GM19043 (cell line): Measurements from ENCODE around the gene CSGALNACT2.
"Not testable (repeated sequence)": the region's sequence is repeated elsewhere in the genome, so short reads cannot be mapped to it uniquely, and the experiment has no call there.

Experiments
- ATAC-seq: cut with Tn5 transposase; IDR thresholded peaks from one replicate; pipeline ENCODE4 v1.9.1; 2021; ENCODE audit warnings: low read depth; ENCODE audit not compliant: unreplicated experiment

Gene CSGALNACT2

GRCh38 chr10:43173120-43173519, 34.9 kb downstream of the CSGALNACT2 start:
- ATAC-seq = no peak

GRCh38 chr10:43174969-43175368, 36.7 kb downstream of the CSGALNACT2 start:
- ATAC-seq = no peak

DNA sequence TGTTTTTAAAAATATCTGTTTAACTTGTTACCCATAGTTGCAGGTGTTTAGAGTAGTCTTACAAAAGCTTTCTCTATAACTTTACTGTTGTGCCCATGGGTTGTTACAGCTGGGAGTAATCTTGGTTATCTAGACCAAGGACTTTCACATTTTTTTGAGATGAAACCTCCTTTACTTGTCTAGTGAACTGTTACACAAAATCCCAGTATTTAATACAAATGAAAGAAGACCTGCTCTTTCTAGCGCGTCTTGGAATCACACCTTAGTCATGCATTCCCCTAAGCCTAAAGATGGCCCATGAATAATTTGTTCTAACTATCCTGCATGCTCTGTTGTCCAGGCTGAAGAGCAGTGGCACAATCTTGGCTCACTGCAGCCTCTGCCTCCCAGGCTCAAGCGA, 38.0 kb downstream of the CSGALNACT2 start:
- ATAC-seq = no peak

DNA sequence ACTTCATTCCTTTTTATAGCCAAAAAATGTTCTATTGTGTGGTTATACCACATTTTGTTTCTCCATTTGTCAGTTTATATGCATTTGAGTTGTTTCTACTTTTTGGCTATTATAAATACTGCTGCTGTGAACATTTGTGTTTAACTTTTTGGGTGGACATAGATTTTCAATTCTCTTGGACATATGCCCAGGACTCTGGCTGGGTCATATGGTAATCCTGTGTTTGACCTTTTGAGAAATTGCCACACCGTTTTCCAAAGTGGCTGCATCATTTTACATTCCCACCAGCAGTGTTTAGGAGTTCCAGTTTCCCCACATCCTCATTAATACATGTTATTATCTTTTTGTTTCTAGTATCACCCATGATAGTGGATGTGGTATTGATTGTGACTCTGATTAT, 39.4 kb downstream of the CSGALNACT2 start:
- no peak for ATAC-seq

- ATAC-seq = no peak
Observed at GRCh38 chr10:43181146-43181545, 42.9 kb downstream of the CSGALNACT2 start.

- not testable (repeated sequence) for ATAC-seq
Observed at GRCh38 chr10:43183764-43184163, 45.5 kb downstream of the CSGALNACT2 start.

GRCh38 chr10:43186150-43186549, 47.9 kb downstream of the CSGALNACT2 start:
- ATAC-seq = no peak

DNA sequence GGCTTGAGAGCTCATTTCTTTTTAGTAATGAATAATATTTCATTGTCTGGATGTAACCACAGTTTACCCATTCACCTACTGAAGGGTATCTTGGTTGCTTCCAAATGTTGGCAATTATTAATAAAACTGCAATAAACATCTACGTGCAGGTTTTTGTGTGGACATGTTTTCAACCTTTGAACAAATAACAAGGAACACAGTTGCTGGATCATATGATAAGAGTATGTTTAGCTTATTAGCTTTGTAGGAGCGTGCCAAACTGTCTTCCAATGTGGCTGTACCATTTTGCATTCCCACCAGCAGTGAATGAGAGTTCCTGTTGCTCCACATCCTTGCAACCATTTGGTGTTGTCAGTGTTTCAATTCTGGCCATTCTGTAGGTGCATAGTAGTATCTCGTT, 49.0 kb downstream of the CSGALNACT2 start:
- no peak for ATAC-seq

DNA sequence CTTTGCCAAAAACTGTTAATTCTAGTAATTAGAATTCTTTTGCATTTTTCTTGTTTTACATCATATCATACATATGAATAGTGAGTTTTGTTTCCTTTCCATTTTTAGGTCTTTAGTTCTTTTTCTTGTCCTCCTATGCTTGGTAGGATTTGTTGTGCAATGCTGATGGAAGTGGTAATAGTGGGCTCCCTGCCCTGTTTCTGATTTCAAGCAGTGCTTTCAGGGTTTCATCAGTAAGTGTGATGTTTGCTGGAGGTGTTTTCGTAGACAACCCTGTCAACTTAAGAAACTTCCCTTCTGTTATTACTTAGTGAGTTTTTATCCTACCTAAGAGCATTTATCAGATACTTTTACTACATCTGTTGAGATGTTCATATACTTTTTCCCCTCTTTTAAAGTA, 50.5 kb downstream of the CSGALNACT2 start:
- ATAC-seq = no peak

DNA sequence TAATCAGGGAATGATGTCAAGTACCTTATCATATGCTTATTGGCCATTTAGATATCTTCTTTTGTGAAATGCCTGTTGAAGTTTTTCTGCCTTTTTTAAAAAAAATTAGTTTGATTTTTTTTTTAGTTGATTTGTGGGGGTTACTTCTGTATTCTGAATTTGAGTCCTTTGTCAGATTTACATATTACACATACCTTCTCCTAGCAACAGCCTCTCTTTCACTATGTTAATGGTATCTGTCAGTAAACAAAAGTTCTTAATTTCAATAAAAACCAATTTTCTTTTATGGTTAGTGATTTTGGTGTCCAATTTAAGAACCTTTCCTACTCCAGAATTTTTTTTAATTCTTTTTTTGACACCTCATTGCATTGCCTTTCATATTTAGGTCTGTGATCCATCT, 52.0 kb downstream of the CSGALNACT2 start:
- no peak for ATAC-seq

DNA sequence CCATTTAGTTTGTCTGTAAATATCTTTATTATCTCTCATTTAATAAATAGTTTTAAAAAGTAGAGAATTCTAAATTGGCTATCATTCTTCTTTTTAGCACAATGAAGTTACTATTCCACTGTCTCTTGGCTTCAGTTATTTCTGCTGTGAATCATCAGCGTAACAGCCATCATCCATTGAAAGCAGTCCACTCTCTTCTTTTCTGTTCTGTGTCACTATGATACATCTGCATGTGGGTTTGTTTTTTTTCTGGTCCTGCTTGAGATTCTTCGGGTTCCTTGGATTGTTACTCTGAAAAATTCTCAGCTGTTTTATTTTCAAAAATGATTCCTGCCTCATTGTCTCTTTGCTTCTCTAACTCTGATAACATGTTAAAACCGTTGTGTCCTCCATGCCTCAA, 52.5 kb downstream of the CSGALNACT2 start:
- no peak for ATAC-seq

GRCh38 chr10:43192884-43193283, 54.6 kb downstream of the CSGALNACT2 start:
- ATAC-seq = no peak

DNA sequence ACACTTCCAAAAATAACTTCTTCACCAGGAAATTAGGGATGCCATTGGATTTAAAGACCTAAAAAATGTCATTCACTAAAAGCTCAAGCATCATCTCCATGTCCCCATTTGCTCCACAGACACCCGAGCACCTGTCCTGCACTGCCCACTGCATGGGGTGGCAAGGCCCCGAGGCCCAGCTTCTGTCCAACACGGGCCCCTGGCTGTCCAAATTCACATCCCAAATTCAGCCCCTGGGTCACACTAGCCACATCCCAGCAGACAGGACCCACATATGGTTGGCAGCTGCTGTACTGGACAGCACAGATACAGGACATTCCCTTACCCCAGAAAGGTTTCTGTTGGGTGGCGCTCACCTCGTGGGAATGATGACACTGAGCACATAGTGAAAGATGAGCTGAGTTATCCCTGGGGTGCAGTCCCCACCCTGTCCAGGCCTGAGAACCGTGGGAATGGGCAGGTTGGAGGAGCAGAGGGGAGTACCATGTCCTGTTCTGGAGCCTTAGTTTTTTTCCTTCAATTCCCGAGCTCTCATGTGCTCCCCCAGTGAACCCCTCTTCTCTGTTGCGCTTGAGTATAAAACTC, 55.3 kb downstream of the CSGALNACT2 start:
- no peak for ATAC-seq

GRCh38 chr10:43194266-43194665, 56.0 kb downstream of the CSGALNACT2 start:
- ATAC-seq = no peak

- ATAC-seq = no peak
Observed at GRCh38 chr10:43194859-43195258, 56.6 kb downstream of the CSGALNACT2 start.

DNA sequence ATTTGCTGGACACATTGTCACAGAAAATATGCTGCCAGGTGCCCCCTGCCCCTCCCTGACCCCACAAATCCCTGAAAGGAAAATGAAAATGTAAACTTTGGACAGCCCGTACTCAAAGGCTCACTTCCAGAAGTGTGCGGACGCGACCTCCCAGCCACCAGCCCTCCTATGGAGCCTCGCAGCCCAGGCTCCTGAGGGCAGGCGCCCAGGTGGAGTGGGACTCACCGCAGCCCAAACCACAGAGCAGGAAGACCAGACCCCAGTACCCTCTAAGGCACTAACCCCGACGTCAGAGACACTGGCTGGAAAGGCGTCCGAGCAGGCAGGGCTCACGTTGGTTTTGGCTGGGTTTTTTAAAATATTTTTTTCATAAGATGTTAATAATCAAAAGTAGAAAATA, 57.3 kb downstream of the CSGALNACT2 start:
- no peak for ATAC-seq

DNA sequence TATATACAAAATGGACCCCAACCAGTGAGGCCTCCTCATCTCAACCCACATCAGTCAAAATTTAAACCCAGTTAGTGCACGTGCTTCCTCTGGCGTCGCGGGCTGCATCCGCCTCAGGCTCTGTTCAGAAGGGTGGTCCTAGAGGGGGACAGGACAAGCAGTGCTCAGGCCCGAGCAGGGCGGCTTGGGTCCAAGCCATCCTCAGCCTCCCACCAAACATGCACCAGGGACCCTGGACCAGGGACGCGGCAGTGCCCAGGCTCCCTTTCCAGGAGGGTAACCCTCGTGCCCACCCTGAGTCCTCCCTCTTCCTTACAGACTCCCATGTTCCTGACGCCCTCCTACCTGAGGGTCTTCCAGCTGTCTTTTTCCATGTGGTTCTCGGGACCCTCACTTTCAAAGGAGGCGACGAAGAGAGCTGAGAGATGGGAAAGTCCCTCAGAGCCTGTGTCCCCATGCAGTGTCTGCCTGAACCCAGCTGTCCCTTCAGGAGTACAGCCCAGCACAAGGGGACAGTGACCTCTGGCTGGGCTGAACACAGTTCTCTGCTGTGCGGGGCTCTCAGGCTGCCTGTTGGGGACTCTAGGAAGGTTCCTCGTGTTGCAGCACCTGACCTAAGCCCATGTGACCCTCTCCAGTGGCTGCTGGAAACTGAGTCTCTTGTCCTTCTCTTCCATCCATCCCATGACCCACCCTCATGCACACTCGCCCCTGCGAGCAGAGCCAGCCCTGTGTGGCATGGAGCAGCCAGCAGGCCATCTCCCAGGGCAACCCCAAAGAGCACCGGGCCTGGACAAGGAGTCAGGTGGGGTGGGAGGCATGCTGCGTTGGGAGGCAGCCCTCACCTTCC, 58.1 kb downstream of the CSGALNACT2 start:
- no peak for ATAC-seq

DNA sequence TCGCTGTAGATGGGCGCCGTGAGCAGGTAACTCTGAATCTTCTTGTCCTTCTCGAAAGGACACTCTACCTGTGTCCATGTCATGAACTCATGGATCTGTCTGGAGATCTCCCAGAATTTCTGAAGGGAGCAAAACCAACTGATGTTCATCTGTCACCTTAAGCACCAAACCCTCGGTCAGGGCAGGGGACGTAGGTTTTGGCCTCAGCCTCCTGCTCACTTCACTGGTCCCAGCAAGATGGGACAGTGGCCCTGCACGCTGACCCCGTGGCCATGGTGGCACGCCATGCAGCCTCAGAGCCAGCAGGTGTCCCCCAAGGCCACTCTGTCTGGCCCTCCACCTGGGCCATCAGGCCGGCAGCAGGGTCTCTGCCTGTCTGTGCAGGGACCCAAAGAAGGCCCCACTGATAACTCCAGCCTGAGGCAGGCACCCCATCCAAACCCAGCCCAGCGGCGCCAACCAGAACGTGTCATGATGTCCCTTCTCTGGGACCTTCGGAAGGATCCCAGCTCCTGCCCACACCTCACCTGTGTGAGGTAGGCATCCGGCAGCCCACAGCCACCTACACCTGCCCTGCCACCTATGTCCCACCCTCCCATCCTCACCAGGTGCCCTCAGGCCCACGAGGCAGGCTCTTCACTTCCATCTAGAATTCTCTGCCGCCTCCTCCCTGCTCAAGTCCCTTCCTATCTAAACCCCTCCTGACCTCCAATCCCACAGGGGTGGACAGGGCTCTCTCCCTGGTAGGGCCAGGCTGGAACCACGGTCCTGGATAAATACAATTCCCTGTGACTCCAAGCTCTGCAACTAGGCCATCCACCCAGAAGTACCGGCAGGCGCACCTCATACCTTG, 59.0 kb downstream of the CSGALNACT2 start:
- no peak for ATAC-seq

DNA sequence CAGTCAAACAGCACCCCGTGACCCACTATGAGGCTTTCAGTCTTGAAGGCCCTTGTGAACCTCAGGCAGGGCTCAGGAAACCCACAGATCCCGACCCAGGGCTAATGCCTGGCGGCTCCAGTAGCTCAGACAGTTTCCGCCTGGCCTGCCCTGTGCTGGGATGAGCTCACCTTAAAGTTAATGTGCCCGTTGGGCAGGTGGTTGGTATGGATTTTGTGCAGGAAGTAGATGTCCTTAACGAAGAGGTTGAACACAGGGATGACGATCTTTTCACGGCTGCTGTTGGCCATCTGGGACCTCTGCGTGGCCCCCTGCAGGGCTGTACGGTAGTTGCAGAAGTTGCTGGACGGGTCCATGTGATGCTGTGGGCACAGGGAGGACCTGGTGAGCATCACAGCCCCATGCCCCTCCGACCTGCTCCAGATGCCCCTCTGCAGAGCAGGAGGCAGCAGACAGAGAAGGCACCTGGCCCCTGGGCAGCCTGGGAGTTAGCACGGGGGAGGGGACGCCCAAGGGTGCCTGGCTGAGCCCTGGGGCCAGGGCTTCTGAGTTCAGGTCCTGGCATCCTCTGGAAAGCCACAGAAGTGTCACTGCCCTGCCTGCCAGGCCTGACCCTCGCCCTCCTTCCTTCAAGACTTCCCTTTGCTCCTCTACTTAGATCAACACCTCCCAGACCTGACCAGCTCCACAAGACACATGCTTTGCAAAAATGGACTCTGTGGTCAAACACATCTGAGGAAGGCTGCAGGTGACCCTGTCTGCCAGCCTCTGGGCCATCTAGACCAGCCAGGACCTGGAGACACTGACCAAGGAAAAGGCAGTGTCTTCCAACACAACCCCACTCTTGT, 59.8 kb downstream of the CSGALNACT2 start:
- ATAC-seq = no peak

- no peak for ATAC-seq
Observed at GRCh38 chr10:43198682-43199005, 60.4 kb downstream of the CSGALNACT2 start.
